Stimulated activated CD8-positive, alpha-beta memory T cell treated with anti-CD3 and anti-CD28 coated beads, Interleukin-12 subunit alpha, Interleukin-12 subunit beta, amount 100 ng/mL, for 24 hours (primary cell): ENCODE data around the gene TANC2.

Source experiments
- DNase-seq: peaks from one replicate; pipeline ENCODE4 v3.0.0-alpha.2; 2020; ENCODE audit errors: extremely low read depth

Gene TANC2

GRCh38 chr17:63001689-63002394, 35.8 kb downstream of the TANC2 start:
- no peak for DNase-seq

GRCh38 chr17:63002625-63003024, 36.6 kb downstream of the TANC2 start:
- DNase-seq = no peak

GRCh38 chr17:63015824-63016223, 49.8 kb downstream of the TANC2 start:
- no peak for DNase-seq
